ENCODE results near the gene RPL14.

DNA sequence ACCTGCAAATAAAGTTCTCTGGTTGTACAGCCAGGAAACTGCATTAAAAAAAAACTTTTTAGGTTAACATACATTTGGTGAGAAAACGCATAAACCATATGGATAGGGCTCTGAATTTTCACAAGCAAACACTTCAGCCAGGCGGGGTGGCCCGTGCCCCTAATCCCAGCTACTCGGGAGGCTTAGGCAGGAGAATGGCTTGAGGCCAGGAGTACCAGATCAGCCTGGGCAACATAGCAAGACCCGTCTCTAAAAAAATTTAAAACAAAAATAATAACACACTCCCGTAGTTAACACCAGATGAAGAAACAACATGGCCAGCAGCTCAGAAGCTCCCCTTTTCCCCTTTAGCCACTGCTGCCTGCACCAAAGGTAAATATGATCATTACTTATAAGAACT lies 3.2 kb upstream of the RPL14 start:
- TF ChIP-seq POLR2AphosphoS5 (IDR thresholded peaks at IDR 0.05; ENCODE audit: insufficient read depth, low read depth, low read length) (no peak), POLR2A (IDR thresholded peaks at IDR 0.05; ENCODE audit: low read depth, low read length) (no peak)
- TF ChIP-seq, protein P1, sequence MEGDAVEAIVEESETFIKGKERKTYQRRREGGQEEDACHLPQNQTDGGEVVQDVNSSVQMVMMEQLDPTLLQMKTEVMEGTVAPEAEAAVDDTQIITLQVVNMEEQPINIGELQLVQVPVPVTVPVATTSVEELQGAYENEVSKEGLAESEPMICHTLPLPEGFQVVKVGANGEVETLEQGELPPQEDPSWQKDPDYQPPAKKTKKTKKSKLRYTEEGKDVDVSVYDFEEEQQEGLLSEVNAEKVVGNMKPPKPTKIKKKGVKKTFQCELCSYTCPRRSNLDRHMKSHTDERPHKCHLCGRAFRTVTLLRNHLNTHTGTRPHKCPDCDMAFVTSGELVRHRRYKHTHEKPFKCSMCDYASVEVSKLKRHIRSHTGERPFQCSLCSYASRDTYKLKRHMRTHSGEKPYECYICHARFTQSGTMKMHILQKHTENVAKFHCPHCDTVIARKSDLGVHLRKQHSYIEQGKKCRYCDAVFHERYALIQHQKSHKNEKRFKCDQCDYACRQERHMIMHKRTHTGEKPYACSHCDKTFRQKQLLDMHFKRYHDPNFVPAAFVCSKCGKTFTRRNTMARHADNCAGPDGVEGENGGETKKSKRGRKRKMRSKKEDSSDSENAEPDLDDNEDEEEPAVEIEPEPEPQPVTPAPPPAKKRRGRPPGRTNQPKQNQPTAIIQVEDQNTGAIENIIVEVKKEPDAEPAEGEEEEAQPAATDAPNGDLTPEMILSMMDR (IDR thresholded peaks at IDR 0.05; ENCODE audit: extremely low read depth in 1 of 2, insufficient read depth in 1 of 2, low read depth in 1 of 2, low read length in 2 of 2), result no peak
